K562 (cell line): ENCODE results near the gene ZNF565.

Source experiments
- CREBBP ChIP-seq: IDR thresholded peaks from one replicate; pipeline ENCODE4 v1.6.1; 2012; ENCODE audit warnings: low read depth, mild to moderate bottlenecking, control low read depth, inconsistent platforms, low read length
- EZH2 ChIP-seq: IDR thresholded peaks from 2 replicates; pipeline ENCODE4 v1.6.1; 2012; ENCODE audit warnings: low read depth, mild to moderate bottlenecking, inconsistent platforms, low read length, borderline replicate concordance
- L3MBTL2 ChIP-seq: fragments of 450-650 bp; IDR thresholded peaks from 2 replicates; pipeline ENCODE4 v1.6.1; 2016; ENCODE audit warnings: mild to moderate bottlenecking, moderate library complexity
- LARP7 ChIP-seq: fragments of 450-650 bp; IDR thresholded peaks from 2 replicates; pipeline ENCODE4 v1.6.1; 2016
- NR3C1 ChIP-seq: sonication (generic); formaldehyde crosslinking; IDR thresholded peaks from 2 replicates; pipeline ENCODE4 v1.8.1; 2022; ENCODE audit warnings: missing genetic modification reagents
- POLR2A ChIP-seq: fragments of 450-650 bp; conservative IDR thresholded peaks from 2 replicates; pipeline ENCODE4 v1.6.1; 2016
- RAD21 ChIP-seq, 2 experiments: fragments of 250-450 bp in 1 of 2; fragments of 450-650 bp in 1 of 2; sonication (Bioruptor Pico) in 1 of 2; formaldehyde crosslinking in 1 of 2; IDR thresholded peaks in 1 of 2; conservative IDR thresholded peaks in 1 of 2; 2 replicates each; pipeline versions ENCODE4 v1.4.0 to v1.8.0; 2020 to 2022; ENCODE audit warnings: mild to moderate bottlenecking in 2 of 2, moderate library complexity in 1 of 2
- TF ChIP-seq, protein P1 (sequence below): IDR thresholded peaks from 3 replicates; pipeline ENCODE4 v1.6.1; 2011; ENCODE audit warnings: borderline replicate concordance, mild to moderate bottlenecking; ENCODE audit not compliant: insufficient read length, insufficient read depth
- TF ChIP-seq, protein P2 (sequence below): fragments of 250-450 bp; sonication (Bioruptor Pico); IDR thresholded peaks from 2 replicates; pipeline ENCODE4 v1.5.0; 2022; ENCODE audit warnings: mild to moderate bottlenecking

DNA sequence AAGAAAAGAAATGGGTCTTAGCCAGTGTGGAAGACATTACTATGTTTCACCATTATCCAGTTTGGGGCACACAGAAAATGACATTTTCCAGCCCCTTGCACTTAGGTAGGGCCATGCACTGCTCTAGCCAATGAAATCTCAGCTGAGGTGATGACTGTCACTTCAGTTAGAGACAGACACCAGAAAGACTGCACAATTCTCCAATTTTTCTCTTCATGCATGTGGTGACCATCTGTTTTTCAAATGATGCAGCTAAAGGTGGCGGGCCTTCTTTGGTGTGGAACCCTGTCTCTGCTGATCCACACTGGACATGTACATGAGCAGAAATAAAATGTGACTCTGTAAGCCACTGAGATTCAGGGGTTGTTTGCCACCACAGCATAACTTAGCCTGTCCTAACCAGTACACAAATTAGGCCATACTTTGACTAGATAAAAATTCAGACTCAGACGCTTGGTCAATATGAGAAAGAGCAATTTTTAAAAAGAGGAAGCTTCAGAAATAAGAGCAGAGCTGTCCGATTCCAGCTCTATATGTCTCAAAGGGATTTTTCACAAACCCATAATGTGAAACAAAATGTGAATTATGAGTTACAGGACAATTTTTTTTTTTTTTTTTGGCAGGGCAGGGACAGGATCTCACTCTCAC, 6.7 kb downstream of the ZNF565 start:
- no peak for TF ChIP-seq RAD21 (CRISPR knock-in tag; conservative IDR thresholded peaks at IDR 0.05 in 1 of 2, IDR thresholded peaks at IDR 0.05 in 1 of 2)
- no peak for TF ChIP-seq POLR2A
- TF ChIP-seq LARP7: no peak
- no peak for TF ChIP-seq L3MBTL2
- TF ChIP-seq NR3C1: no peak
- TF ChIP-seq EZH2: no peak
- TF ChIP-seq CREBBP: no peak
- TF ChIP-seq, protein P1, sequence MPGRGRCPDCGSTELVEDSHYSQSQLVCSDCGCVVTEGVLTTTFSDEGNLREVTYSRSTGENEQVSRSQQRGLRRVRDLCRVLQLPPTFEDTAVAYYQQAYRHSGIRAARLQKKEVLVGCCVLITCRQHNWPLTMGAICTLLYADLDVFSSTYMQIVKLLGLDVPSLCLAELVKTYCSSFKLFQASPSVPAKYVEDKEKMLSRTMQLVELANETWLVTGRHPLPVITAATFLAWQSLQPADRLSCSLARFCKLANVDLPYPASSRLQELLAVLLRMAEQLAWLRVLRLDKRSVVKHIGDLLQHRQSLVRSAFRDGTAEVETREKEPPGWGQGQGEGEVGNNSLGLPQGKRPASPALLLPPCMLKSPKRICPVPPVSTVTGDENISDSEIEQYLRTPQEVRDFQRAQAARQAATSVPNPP: no peak
- TF ChIP-seq, protein P2, sequence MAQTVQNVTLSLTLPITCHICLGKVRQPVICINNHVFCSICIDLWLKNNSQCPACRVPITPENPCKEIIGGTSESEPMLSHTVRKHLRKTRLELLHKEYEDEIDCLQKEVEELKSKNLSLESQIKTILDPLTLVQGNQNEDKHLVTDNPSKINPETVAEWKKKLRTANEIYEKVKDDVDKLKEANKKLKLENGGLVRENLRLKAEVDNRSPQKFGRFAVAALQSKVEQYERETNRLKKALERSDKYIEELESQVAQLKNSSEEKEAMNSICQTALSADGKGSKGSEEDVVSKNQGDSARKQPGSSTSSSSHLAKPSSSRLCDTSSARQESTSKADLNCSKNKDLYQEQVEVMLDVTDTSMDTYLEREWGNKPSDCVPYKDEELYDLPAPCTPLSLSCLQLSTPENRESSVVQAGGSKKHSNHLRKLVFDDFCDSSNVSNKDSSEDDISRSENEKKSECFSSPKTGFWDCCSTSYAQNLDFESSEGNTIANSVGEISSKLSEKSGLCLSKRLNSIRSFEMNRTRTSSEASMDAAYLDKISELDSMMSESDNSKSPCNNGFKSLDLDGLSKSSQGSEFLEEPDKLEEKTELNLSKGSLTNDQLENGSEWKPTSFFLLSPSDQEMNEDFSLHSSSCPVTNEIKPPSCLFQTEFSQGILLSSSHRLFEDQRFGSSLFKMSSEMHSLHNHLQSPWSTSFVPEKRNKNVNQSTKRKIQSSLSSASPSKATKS (CRISPR knock-in tag): no peak
